HFF-Myc (cell line): ENCODE data around the gene MIA2.

ENCODE experiments used
- DNase-seq: peaks from one replicate; pipeline ENCODE4 v3.0.0-alpha.2; 2011; ENCODE audit warnings: low read depth; ENCODE audit errors: extremely low read depth
- H3K4me3 ChIP-seq: replicated peaks from 2 replicates; pipeline ENCODE4 v1.5.1; 2011; ENCODE audit warnings: low read depth, mild to moderate bottlenecking, control low read depth, low read length
- TF ChIP-seq, protein P1 (sequence below): IDR thresholded peaks from 2 replicates; pipeline ENCODE4 v1.5.1; 2012; ENCODE audit warnings: mild to moderate bottlenecking, low read depth, low read length, control low read depth; ENCODE audit errors: missing control alignments

MIA2 gene

DNA sequence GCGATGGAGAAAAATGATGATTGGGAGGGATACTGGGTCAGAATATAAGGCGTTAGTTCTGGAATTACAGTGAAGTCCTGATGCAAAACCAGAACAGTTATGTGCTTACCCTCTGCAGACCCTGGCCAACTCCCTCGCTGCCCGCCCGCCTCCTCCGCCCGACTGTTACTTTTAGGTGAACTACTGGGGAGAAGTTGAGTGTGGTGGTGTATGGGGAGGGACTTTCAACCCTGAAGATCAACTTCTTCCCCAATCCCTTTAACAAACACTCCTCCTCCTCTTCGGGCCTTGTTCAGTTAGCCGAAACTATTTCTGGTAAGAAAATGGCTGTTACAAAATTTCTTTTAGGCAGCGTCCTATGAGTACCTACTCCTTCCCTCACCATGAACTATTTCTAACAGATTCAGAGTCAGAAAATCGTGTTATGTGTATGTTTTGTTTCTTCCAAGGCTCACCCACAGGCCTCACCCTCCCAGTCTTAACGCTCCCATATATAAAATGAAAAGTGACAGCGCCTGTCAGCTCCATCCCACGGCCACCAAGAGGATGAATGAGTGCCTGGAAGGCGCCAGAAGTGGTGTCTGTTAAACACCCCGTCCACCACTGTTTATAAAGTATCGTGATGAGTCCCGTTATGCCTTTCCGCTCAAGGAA is 197.2 kb downstream of the MIA2 start:
- no peak for DNase-seq
- TF ChIP-seq, protein P1, sequence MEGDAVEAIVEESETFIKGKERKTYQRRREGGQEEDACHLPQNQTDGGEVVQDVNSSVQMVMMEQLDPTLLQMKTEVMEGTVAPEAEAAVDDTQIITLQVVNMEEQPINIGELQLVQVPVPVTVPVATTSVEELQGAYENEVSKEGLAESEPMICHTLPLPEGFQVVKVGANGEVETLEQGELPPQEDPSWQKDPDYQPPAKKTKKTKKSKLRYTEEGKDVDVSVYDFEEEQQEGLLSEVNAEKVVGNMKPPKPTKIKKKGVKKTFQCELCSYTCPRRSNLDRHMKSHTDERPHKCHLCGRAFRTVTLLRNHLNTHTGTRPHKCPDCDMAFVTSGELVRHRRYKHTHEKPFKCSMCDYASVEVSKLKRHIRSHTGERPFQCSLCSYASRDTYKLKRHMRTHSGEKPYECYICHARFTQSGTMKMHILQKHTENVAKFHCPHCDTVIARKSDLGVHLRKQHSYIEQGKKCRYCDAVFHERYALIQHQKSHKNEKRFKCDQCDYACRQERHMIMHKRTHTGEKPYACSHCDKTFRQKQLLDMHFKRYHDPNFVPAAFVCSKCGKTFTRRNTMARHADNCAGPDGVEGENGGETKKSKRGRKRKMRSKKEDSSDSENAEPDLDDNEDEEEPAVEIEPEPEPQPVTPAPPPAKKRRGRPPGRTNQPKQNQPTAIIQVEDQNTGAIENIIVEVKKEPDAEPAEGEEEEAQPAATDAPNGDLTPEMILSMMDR = no peak
- peak overlapping the region; percentile 86 for H3K4me3 ChIP-seq

DNA sequence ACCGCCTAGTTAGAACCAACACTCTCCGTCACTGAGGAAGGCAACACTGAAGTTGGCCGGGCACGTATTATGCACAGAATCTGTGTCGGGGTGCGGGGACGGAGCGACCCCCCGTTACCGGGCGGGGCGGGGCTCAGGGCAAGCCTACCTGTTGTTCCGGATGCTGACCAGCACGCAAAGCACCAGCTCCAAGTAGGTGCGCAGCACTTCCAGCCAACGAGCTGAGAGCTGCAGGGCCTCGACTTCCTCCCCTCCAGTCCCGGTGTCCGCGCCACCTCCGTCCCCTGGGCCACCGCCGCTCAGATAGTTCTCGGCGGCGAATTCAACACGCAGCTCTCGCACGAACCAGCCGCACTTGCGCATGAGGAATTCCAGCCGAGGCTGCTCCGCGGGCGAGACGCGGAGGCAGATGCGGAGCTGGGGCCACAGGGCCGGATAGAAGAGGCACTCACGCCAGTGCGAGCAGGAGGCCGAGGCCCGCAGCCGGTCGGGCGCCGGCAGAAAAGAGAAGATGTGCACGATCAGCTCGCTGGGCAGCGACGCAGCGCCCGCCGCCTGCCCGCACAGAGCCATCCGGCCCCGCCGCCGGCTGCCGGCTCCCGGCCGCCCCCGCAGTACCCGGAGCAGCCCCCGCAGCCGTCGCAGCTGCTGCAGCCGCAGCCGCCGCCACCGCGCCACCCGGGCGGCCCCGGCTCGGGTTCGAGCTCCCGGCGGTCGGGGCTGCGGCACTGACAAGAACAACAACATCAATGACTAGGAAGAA is 197.9 kb downstream of the MIA2 start:
- H3K4me3 ChIP-seq = peak overlapping the region; percentile 86
- no peak for DNase-seq
- TF ChIP-seq, protein P1 = no peak

DNA sequence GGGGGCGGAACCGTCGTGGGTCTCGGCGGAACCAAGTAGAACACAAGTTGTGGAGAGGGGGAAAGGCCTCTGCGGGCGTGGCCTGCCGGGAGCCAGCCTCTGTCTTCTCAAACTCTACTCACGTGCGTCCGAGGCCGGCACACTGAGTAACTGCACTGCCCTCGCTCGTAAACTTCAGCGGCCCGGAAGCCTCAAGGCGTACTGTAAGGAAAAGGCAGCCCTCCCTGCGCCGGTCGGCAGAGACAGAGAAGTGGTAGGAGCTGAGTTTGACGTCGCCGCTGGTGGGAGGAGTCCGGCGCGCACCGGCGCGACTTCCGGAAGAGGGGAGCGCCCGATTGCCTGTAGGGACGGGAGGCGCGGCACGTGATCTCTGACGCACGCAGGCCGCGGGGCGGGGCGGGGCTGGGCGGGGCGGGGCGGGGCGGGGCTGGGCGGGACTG is 198.5 kb downstream of the MIA2 start, which contains the start of gene FBXO33:
Gene FBXO33, minus strand, starts transcription at position 255 of the 440 bp plus-strand sequence. CDS start 271 bp downstream, outside the sequence.
- peak; percentile 85 for DNase-seq
- TF ChIP-seq, protein P1 = no peak
- H3K4me3 ChIP-seq = peak within 1 kb of the TSS; percentile 86

DNA sequence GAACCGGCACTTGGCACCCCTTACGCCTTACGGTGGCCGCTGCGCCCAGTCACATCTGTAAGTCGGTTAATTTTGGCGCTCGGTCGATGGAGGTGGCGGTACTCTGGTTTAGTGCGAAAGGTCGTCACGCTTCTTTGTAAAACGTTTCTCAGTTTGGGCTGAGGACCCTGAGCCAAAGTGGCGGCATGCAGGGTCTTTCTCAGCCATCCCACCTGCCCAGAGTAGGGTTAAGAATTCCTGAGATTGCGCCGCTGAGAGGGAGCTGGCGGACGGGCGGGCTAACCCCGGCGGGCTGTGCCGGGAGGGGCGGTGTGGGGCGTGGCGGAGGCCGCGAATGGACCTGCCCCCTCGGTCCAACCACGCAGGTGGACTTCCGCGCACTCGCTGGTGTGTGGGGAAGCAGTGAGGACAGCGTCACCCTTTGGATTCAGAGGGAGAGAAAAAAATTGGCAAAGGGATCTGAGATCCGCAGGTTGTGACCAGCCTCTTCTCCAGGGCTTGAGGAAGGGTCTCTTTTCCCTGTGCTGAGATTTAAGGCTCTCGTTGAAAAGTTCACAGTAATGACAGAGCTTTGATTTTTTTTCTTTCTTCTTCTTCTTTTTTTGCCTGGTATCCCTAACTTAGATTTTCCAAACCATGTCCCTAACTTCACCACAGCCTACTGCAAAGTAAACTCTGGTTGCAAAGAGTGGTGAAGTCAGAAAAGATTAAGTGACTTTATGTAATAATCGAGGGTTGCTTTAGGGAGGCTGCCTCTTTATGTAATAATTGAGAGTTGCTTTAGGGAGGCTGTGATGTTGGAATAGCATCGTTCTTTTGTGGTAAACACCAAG is 199.1 kb downstream of the MIA2 start:
- TF ChIP-seq, protein P1 = no peak
- H3K4me3 ChIP-seq = peak overlapping the region; percentile 86
- DNase-seq = peak; percentile 52

DNA sequence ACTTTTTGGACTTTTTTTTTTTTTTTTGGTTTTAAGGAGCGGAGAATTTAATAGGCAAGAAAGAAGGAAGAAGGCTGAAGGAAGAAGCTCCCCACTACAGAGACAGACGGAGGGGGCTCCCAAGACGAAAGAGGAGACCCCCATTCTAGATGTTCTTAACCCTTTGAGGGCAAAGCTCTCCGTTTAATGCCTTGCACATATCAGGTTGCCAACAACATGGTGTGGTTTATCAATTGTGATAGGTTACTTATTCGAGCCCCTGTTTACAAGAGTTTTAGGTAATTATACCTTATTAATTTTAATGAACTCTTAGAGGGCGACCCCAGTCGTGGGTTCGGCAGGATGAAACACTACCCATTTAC is 199.7 kb downstream of the MIA2 start:
- TF ChIP-seq, protein P1 = no peak
- H3K4me3 ChIP-seq = peak overlapping the region; percentile 86
- no peak for DNase-seq

DNA sequence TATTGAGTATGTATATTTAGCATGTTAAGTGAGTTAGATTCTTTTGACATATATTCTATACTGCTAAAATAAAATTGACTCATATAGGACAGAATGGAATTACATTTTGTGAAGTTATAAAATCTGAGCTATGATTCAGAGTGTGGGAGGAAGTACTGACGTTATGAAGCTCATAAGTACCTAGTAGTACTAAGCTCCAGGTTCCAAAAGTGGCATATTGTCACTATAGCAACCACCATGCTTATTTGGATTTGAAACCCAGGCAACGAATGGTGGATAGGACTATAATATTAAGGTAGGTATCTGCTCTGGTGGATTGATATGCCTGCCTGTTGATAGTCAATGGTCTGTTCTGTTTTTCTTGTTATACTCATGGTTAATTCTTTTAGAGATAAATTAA is 200.7 kb downstream of the MIA2 start:
- TF ChIP-seq, protein P1 = no peak
- no peak overlapping the region for H3K4me3 ChIP-seq
- DNase-seq = no peak
